Panc1 (cell line): ENCODE results near the gene ZNF469. TPM values are rescaled to one million over a fixed set of nuclear protein-coding genes. Genes with fewer than 3 reads are reported as not detected.

Experiments
- ATAC-seq: fragments of 200-7000 bp; cut with Tn5 transposase; 2 replicates; pipeline ENCODE4 v1.9.1; 2020; ENCODE audit warnings: mild to moderate bottlenecking, moderate library complexity
- BruUV-seq: library from RNA; stranded (reverse); fragments of 400-500 nt; replicated peaks from 2 replicates; lab custom pipeline; 2021; lab: Mats Ljungman, UMichigan
- CTCF ChIA-PET: fragments of 300-600 bp; sonication (Branson Sonifier 250); formaldehyde crosslinking; loops from one replicate; lab custom pipeline; 2022; ENCODE audit warnings: antibody characterized with exemption; lab: Charles Lee
- POLR2A ChIA-PET: fragments of 300-600 bp; sonication (Branson Sonifier 250); formaldehyde crosslinking; loops from one replicate; lab custom pipeline; 2022; ENCODE audit warnings: antibody characterized with exemption; lab: Charles Lee
- DNase-seq: peaks from one replicate; pipeline ENCODE4 v3.0.0-alpha.2; 2010; ENCODE audit warnings: low read depth, low spot score
- H3K27ac ChIP-seq: 2 replicates; pipeline ENCODE4 v1.5.1; 2011; ENCODE audit warnings: mild to moderate bottlenecking, low read length, inconsistent platforms
- H3K27me3 ChIP-seq: fragments of 200-500 bp; sonication (Bioruptor generic); 2 replicates; pipeline ENCODE4 v1.6.0; 2014; ENCODE audit warnings: low read length, inconsistent platforms; ENCODE audit not compliant: control insufficient read depth, insufficient read depth
- H3K36me3 ChIP-seq: fragments of 200-500 bp; sonication (Bioruptor generic); 2 replicates; pipeline ENCODE4 v1.5.1; 2014; ENCODE audit warnings: inconsistent platforms, mild to moderate bottlenecking, low read length, moderate library complexity; ENCODE audit not compliant: control insufficient read depth, insufficient read depth
- H3K4me1 ChIP-seq: 2 replicates; pipeline ENCODE4 v1.5.1; 2011; ENCODE audit warnings: inconsistent platforms, mild to moderate bottlenecking, low read length, moderate library complexity; ENCODE audit not compliant: control insufficient read depth, insufficient read depth
- H3K4me3 ChIP-seq, 2 experiments: 2 replicates each; pipeline ENCODE4 v1.5.1; 2011 to 2012; ENCODE audit warnings: low read depth in 2 of 2, low read length in 2 of 2, mild to moderate bottlenecking in 2 of 2, inconsistent platforms in 1 of 2, moderate library complexity in 1 of 2
- H3K9me3 ChIP-seq: fragments of 200-500 bp; sonication (Bioruptor generic); 2 replicates; pipeline ENCODE4 v1.5.1; 2014; ENCODE audit warnings: low read depth, mild to moderate bottlenecking, inconsistent platforms, low read length, moderate library complexity; ENCODE audit not compliant: control insufficient read depth, insufficient read depth
- POLR2AphosphoS5 ChIP-seq: IDR thresholded peaks from 2 replicates; pipeline ENCODE4 v1.6.1; 2012; ENCODE audit warnings: mild to moderate bottlenecking, low read depth, low read length, moderate library complexity
- SIN3A ChIP-seq: IDR thresholded peaks from 2 replicates; pipeline ENCODE4 v1.6.1; 2012; ENCODE audit warnings: low read depth, mild to moderate bottlenecking, low read length, moderate library complexity, borderline replicate concordance; ENCODE audit not compliant: insufficient read depth
- TCF7L2 ChIP-seq: IDR thresholded peaks from 2 replicates; pipeline ENCODE4 v1.6.1; 2011; ENCODE audit warnings: mild to moderate bottlenecking, low read depth, low read length, inconsistent platforms
- in situ Hi-C: cut with HindIII; loops from 2 replicates; pipeline ENCODE4 v1.10.0; 2016; ENCODE audit warnings: low sequenced_read_pairs, low pct_unique_long_range_greater_than_20kb
- intact Hi-C: fragments of 100-400 bp; cut with micrococcal nuclease; formaldehyde crosslinking; loops from one replicate; pipeline ENCODE4 v1.10.0; 2022; ENCODE audit not compliant: unreplicated experiment
- total RNA-seq: library from RNA; stranded (reverse); gene quantifications from one replicate; pipeline ENCODE4 v1.2.1, GENCODE V29; 2021; ENCODE audit not compliant: unreplicated experiment
- TF ChIP-seq, protein P1 (sequence below), 2 experiments: IDR thresholded peaks; 2 replicates each; pipeline ENCODE4 v1.6.1; 2011 to 2012; ENCODE audit warnings: low read depth in 2 of 2, control low read depth in 1 of 2, low read length in 1 of 2, mild to moderate bottlenecking in 1 of 2, moderate library complexity in 1 of 2; ENCODE audit not compliant: insufficient read depth in 1 of 2
- TF ChIP-seq, protein P2 (sequence below): fragments of 450-650 bp; IDR thresholded peaks from 2 replicates; pipeline ENCODE4 v1.5.1; 2017; ENCODE audit warnings: mild to moderate bottlenecking

Gene ZNF469
- total RNA-seq, 1 experiment from 2014 or later = 1.3 TPM

DNA sequence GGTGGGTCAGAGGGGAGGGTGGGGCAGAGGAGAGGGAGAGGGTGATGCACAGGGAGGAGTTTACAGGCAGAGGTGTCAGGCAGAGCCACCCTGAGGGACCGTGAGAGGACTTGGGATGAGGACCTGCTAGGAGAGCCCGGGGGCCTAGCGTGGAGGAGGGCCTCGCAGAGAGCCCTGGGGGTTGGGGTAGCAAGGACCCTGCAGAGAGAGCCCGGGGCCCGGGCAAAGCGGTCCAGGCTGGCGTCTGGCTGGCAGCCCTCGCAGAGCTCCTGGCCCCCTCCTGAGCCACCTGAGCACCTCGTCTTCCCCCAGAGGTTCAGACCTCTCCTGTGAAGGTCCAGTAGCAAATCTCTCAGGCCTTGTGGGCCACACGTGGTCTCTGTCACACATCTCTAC is 42.0 kb upstream of the ZNF469 start:
- CTCF ChIA-PET = no interaction called here
- no peaks in the 10 kb centered on the region for H3K36me3 ChIP-seq

GRCh38 chr16:88341551-88342290 is 41.0 kb upstream of the ZNF469 start:
- DNase-seq = no peak
- no TSS peak for BruUV-seq
- POLR2A ChIA-PET = no interaction called here
- Histone ChIP-seq H3K9me3 (no peaks in the 10 kb centered on the region), H3K27ac (no peak overlapping the region), H3K4me3 (no peak overlapping the region), H3K27me3 (no peaks in the 10 kb centered on the region), H3K36me3 (no peaks in the 10 kb centered on the region), H3K4me1 (no peaks in the 10 kb centered on the region)
- TF ChIP-seq POLR2AphosphoS5 (no peak), TCF7L2 (no peak), SIN3A (no peak)
- TF ChIP-seq, protein P1, sequence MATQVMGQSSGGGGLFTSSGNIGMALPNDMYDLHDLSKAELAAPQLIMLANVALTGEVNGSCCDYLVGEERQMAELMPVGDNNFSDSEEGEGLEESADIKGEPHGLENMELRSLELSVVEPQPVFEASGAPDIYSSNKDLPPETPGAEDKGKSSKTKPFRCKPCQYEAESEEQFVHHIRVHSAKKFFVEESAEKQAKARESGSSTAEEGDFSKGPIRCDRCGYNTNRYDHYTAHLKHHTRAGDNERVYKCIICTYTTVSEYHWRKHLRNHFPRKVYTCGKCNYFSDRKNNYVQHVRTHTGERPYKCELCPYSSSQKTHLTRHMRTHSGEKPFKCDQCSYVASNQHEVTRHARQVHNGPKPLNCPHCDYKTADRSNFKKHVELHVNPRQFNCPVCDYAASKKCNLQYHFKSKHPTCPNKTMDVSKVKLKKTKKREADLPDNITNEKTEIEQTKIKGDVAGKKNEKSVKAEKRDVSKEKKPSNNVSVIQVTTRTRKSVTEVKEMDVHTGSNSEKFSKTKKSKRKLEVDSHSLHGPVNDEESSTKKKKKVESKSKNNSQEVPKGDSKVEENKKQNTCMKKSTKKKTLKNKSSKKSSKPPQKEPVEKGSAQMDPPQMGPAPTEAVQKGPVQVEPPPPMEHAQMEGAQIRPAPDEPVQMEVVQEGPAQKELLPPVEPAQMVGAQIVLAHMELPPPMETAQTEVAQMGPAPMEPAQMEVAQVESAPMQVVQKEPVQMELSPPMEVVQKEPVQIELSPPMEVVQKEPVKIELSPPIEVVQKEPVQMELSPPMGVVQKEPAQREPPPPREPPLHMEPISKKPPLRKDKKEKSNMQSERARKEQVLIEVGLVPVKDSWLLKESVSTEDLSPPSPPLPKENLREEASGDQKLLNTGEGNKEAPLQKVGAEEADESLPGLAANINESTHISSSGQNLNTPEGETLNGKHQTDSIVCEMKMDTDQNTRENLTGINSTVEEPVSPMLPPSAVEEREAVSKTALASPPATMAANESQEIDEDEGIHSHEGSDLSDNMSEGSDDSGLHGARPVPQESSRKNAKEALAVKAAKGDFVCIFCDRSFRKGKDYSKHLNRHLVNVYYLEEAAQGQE (IDR thresholded peaks at IDR 0.05; ENCODE audit: insufficient read depth in 1 of 2, low read depth in 2 of 2, low read length in 1 of 2) = no peak
- TF ChIP-seq, protein P2, sequence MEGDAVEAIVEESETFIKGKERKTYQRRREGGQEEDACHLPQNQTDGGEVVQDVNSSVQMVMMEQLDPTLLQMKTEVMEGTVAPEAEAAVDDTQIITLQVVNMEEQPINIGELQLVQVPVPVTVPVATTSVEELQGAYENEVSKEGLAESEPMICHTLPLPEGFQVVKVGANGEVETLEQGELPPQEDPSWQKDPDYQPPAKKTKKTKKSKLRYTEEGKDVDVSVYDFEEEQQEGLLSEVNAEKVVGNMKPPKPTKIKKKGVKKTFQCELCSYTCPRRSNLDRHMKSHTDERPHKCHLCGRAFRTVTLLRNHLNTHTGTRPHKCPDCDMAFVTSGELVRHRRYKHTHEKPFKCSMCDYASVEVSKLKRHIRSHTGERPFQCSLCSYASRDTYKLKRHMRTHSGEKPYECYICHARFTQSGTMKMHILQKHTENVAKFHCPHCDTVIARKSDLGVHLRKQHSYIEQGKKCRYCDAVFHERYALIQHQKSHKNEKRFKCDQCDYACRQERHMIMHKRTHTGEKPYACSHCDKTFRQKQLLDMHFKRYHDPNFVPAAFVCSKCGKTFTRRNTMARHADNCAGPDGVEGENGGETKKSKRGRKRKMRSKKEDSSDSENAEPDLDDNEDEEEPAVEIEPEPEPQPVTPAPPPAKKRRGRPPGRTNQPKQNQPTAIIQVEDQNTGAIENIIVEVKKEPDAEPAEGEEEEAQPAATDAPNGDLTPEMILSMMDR = no peak
- no peak for ATAC-seq
- in situ Hi-C loops (no loop called here), intact Hi-C loops (no loop called here)
- CTCF ChIA-PET = no interaction called here

More for the DNA sequence above, 42.0 kb upstream of the ZNF469 start:
- POLR2A ChIA-PET = no interaction called here
- in situ Hi-C loops = no loop called here
- DNase-seq (no peak), ATAC-seq (peak; percentile 21; the same call in 1 of the 2 replicates)
- no TSS peak for BruUV-seq
- no peak overlapping the region for H3K27ac ChIP-seq
- no peak overlapping the region for H3K4me3 ChIP-seq
- H3K9me3 ChIP-seq = no peaks in the 10 kb centered on the region
- intact Hi-C loops = no loop called here
- no peaks in the 10 kb centered on the region for H3K4me1 ChIP-seq
- TF ChIP-seq, protein P1 (IDR thresholded peaks at IDR 0.05; ENCODE audit: insufficient read depth in 1 of 2, low read depth in 2 of 2, low read length in 1 of 2) = no peak
- TF ChIP-seq TCF7L2 (no peak), SIN3A (no peak), POLR2AphosphoS5 (no peak)
- TF ChIP-seq, protein P2 = no peak
- no peaks in the 10 kb centered on the region for H3K27me3 ChIP-seq
